IMR-90 (cell line): ENCODE measurements around the gene PRELP. TPM values are rescaled to one million over a fixed set of nuclear protein-coding genes. Genes with fewer than 3 reads are reported as not detected.

Experiments
- ATAC-seq: fragments of 200-7000 bp; cut with Tn5 transposase; 2 replicates; pipeline ENCODE4 v1.9.1; 2020; ENCODE audit warnings: low read depth, mild to moderate bottlenecking, moderate library complexity
- BruUV-seq: library from RNA; stranded (reverse); fragments of 400-500 nt; replicated peaks from 2 replicates; lab custom pipeline; 2021; lab: Mats Ljungman, UMichigan
- CTCF ChIA-PET: fragments of 300-600 bp; formaldehyde crosslinking; extraction: SDS; loops from one replicate; lab custom pipeline; 2021; ENCODE audit warnings: antibody characterized with exemption; lab: Yijun Ruan, JAX
- POLR2A ChIA-PET: fragments of 300-600 bp; sonication (Branson Sonifier 250); formaldehyde crosslinking; loops from one replicate; lab custom pipeline; 2022; ENCODE audit warnings: antibody characterized with exemption; ENCODE audit not compliant: unreplicated experiment; lab: Charles Lee
- DNase-seq: peaks from one replicate; pipeline ENCODE4 v3.0.0; 2013
- H2AFZ ChIP-seq: replicated peaks from 2 replicates; pipeline ENCODE3; 2013; ENCODE audit warnings: low read length, mild to moderate bottlenecking; ENCODE audit not compliant: poor library complexity
- H2AK5ac ChIP-seq: 2 replicates; pipeline ENCODE4 v1.6.1; 2013; ENCODE audit warnings: low read depth, low read length, inconsistent platforms
- H2AK9ac ChIP-seq: replicated peaks from 2 replicates; pipeline ENCODE3; 2013; ENCODE audit warnings: mild to moderate bottlenecking, low read depth, low read length, moderate library complexity; ENCODE audit not compliant: poor library complexity
- H2BK120ac ChIP-seq: 2 replicates; pipeline ENCODE4 v1.6.1; 2013; ENCODE audit warnings: low read depth, low read length, inconsistent platforms
- H2BK15ac ChIP-seq: 3 replicates; pipeline ENCODE4 v1.6.1; 2013; ENCODE audit warnings: low read depth, low read length, inconsistent platforms
- H2BK20ac ChIP-seq: 2 replicates; pipeline ENCODE4 v1.6.1; 2013; ENCODE audit warnings: low read depth, mild to moderate bottlenecking, inconsistent platforms, low read length, moderate library complexity
- H2BK5ac ChIP-seq: 2 replicates; pipeline ENCODE4 v1.6.1; 2013; ENCODE audit warnings: mild to moderate bottlenecking, low read depth, low read length, inconsistent platforms; ENCODE audit not compliant: poor library complexity, severe bottlenecking
- H3K14ac ChIP-seq: replicated peaks from 2 replicates; pipeline ENCODE4 v1.6.1; 2013; ENCODE audit warnings: low read depth, low read length, inconsistent platforms
- H3K18ac ChIP-seq: 2 replicates; pipeline ENCODE4 v1.6.1; 2013; ENCODE audit warnings: low read depth, low read length, control low read depth
- H3K23ac ChIP-seq: 2 replicates; pipeline ENCODE4 v1.6.1; 2013; ENCODE audit warnings: low read depth, low read length, inconsistent platforms
- H3K27ac ChIP-seq: 2 replicates; pipeline ENCODE4 v1.5.1; 2013; ENCODE audit warnings: mild to moderate bottlenecking, control low read depth, low read length; ENCODE audit not compliant: insufficient read depth
- H3K27me3 ChIP-seq: 2 replicates; pipeline ENCODE4 v1.6.1; 2013; ENCODE audit warnings: low read length; ENCODE audit not compliant: control insufficient read depth, insufficient read depth
- H3K36me3 ChIP-seq: 2 replicates; pipeline ENCODE4 v1.6.1; 2013; ENCODE audit warnings: low read length, mixed read lengths; ENCODE audit not compliant: control insufficient read depth, insufficient read depth
- H3K4ac ChIP-seq: 2 replicates; pipeline ENCODE4 v1.6.1; 2013; ENCODE audit warnings: low read depth, low read length, inconsistent platforms
- H3K4me1 ChIP-seq: 2 replicates; pipeline ENCODE4 v1.6.1; 2013; ENCODE audit warnings: low read length, mixed read lengths; ENCODE audit not compliant: control insufficient read depth, insufficient read depth
- H3K4me2 ChIP-seq: 2 replicates; pipeline ENCODE4 v1.6.1; 2013; ENCODE audit warnings: low read depth, mild to moderate bottlenecking, control low read depth, low read length, moderate library complexity
- H3K4me3 ChIP-seq: 2 replicates; pipeline ENCODE4 v1.5.1; 2013; ENCODE audit warnings: low read depth, mild to moderate bottlenecking, control low read depth, low read length, moderate library complexity; ENCODE audit not compliant: insufficient read depth
- H3K56ac ChIP-seq: 2 replicates; pipeline ENCODE4 v1.6.1; 2013; ENCODE audit warnings: low read length, inconsistent platforms; ENCODE audit not compliant: insufficient read depth; ENCODE audit errors: extremely low read depth
- H3K79me1 ChIP-seq, 2 experiments: 2 replicates each; pipeline ENCODE4 v1.6.1; 2013; ENCODE audit warnings: low read length in 2 of 2, inconsistent platforms in 1 of 2, low read depth in 1 of 2
- H3K9ac ChIP-seq: 2 replicates; pipeline ENCODE4 v1.6.1; 2013; ENCODE audit warnings: low read depth, low read length, control low read depth
- H3K9me1 ChIP-seq: 2 replicates; pipeline ENCODE4 v1.6.1; 2013; ENCODE audit warnings: low read length, inconsistent platforms; ENCODE audit not compliant: insufficient read depth
- H3K9me3 ChIP-seq: 2 replicates; pipeline ENCODE4 v1.6.1; 2013; ENCODE audit warnings: low read length; ENCODE audit not compliant: control insufficient read depth, insufficient read depth
- H4K20me1 ChIP-seq: 2 replicates; pipeline ENCODE4 v1.6.1; 2013; ENCODE audit warnings: low read length, inconsistent platforms; ENCODE audit not compliant: insufficient read depth
- H4K5ac ChIP-seq: 2 replicates; pipeline ENCODE4 v1.6.1; 2013; ENCODE audit warnings: mild to moderate bottlenecking, low read depth, low read length, control low read depth
- H4K8ac ChIP-seq, 2 experiments: 2 replicates each; pipeline ENCODE4 v1.6.1; 2013; ENCODE audit warnings: low read depth in 2 of 2, low read length in 2 of 2, control low read depth in 1 of 2, inconsistent platforms in 1 of 2
- H4K91ac ChIP-seq: 2 replicates; pipeline ENCODE4 v1.6.1; 2013; ENCODE audit warnings: low read depth, low read length, inconsistent platforms; ENCODE audit not compliant: insufficient read depth
- CEBPB ChIP-seq: IDR thresholded peaks from 2 replicates; pipeline ENCODE4 v1.6.1; 2012; ENCODE audit warnings: low read depth, low read length, improper control_type of control experiment
- CHD1 ChIP-seq: IDR thresholded peaks from 2 replicates; pipeline ENCODE4 v1.6.1; 2012; ENCODE audit warnings: low read depth, low read length, improper control_type of control experiment
- CTCF ChIP-seq: conservative IDR thresholded peaks from 2 replicates; pipeline ENCODE4 v1.5.1; 2012; ENCODE audit warnings: mild to moderate bottlenecking, low read depth, low read length, improper control_type of control experiment
- ELK1 ChIP-seq: fragments of 150-350 bp; IDR thresholded peaks from 2 replicates; pipeline ENCODE4 v1.6.1; 2016; ENCODE audit warnings: low read depth, mild to moderate bottlenecking, low read length, moderate library complexity, borderline replicate concordance
- FOS ChIP-seq: fragments of 150-350 bp; IDR thresholded peaks from 2 replicates; pipeline ENCODE4 v1.6.1; 2016; ENCODE audit warnings: low read depth, low read length
- MAFK ChIP-seq: IDR thresholded peaks from 2 replicates; pipeline ENCODE4 v1.6.1; 2012; ENCODE audit warnings: low read depth, low read length, improper control_type of control experiment
- MAZ ChIP-seq: IDR thresholded peaks from 2 replicates; pipeline ENCODE4 v1.6.1; 2012; ENCODE audit warnings: low read depth, mild to moderate bottlenecking, low read length, improper control_type of control experiment, moderate library complexity, borderline replicate concordance
- MXI1 ChIP-seq: IDR thresholded peaks from 2 replicates; pipeline ENCODE4 v1.6.1; 2012; ENCODE audit warnings: low read depth, mild to moderate bottlenecking, low read length, moderate library complexity, borderline replicate concordance
- NFE2L2 ChIP-seq: fragments of 150-350 bp; IDR thresholded peaks from 2 replicates; pipeline ENCODE4 v1.6.1; 2016; ENCODE audit warnings: low read depth, mild to moderate bottlenecking, low read length
- POLR2A ChIP-seq: IDR thresholded peaks from 2 replicates; pipeline ENCODE4 v1.6.1; 2012; ENCODE audit warnings: mild to moderate bottlenecking, low read depth, low read length
- RAD21 ChIP-seq: IDR thresholded peaks from 2 replicates; pipeline ENCODE4 v1.6.1; 2012; ENCODE audit warnings: low read length, improper control_type of control experiment
- SMC3 ChIP-seq: fragments of 150-350 bp; IDR thresholded peaks from 2 replicates; pipeline ENCODE4 v1.6.1; 2016; ENCODE audit warnings: low read depth, mild to moderate bottlenecking, antibody characterized with exemption, low read length, moderate library complexity
- USF2 ChIP-seq: fragments of 150-350 bp; IDR thresholded peaks from 2 replicates; pipeline ENCODE4 v1.6.1; 2017; ENCODE audit warnings: mild to moderate bottlenecking, antibody characterized with exemption, low read length, low read depth
- WGBS, 2 experiments: methylation state at CpG; one replicate each; pipeline versions ENCODE4 v1.1.5 to v1.1.7; 2013; ENCODE audit warnings: missing lambda C conversion rate in 2 of 2; ENCODE audit not compliant: insufficient read length in 1 of 2; ENCODE audit errors: extremely low coverage in 2 of 2; 5-methylcytosine and 5-hydroxymethylcytosine counted together
- dilution Hi-C: fragments of 300-500 bp; cut with HindIII; formaldehyde crosslinking; loops from one replicate; pipeline ENCODE4 v1.14.3; 2018; ENCODE audit warnings: low sequenced_read_pairs; ENCODE audit not compliant: unreplicated experiment
- in situ Hi-C: fragments of 300-500 bp; cut with MboI; formaldehyde crosslinking; loops from 3 replicates; pipeline ENCODE4 v1.14.3; 2019; ENCODE audit warnings: low sequenced_read_pairs, inconsistent platforms, mixed read lengths
- intact Hi-C: fragments of 100-400 bp; cut with micrococcal nuclease; formaldehyde crosslinking; loops from 2 replicates; pipeline ENCODE4 v1.10.0; 2022
- polyA plus RNA-seq, 3 experiments: library from polyadenylated mRNA; depleted of rRNA; stranded (reverse); fragments of >200 nt; gene quantifications; 2 replicates each; pipeline ENCODE4 v1.2.3, GENCODE V29; 2012; ENCODE audit warnings: low replicate concordance in 1 of 3
- total RNA-seq: library from RNA; depleted of rRNA; stranded (reverse); fragments of >200 nt; gene quantifications from 2 replicates; pipeline ENCODE4 v1.2.3, GENCODE V29; 2012

Gene PRELP
- total and polyA plus RNA-seq, 2 of the 4 experiments (the other 2 are of a cell fraction) = 0.56 TPM; not detected in 1

- H2BK15ac ChIP-seq = no peak overlapping the region
- H2AK5ac ChIP-seq = no peak overlapping the region
- H2AFZ ChIP-seq = no peak overlapping the region
- peaks cover 5% of the 10 kb centered on the region for H3K9me1 ChIP-seq
- no peaks in the 10 kb centered on the region for H3K9me3 ChIP-seq
- ChIA-PET POLR2A (no interaction called here), CTCF (no interaction called here)
- no peak overlapping the region for H4K5ac ChIP-seq
- no peak overlapping the region for H3K4me3 ChIP-seq
- dilution Hi-C loops = no loop called here
- no peaks in the 10 kb centered on the region for H3K79me1 ChIP-seq
- BruUV-seq = no TSS peak
- no peaks in the 10 kb centered on the region for H3K36me3 ChIP-seq
- H3K4me2 ChIP-seq = no peak overlapping the region
- H4K91ac ChIP-seq = no peak overlapping the region
- peaks cover 4% of the 10 kb centered on the region for H3K27me3 ChIP-seq
- H2BK5ac ChIP-seq = no peak overlapping the region
- H3K27ac ChIP-seq = no peak overlapping the region
- DNase-seq = no peak
- no peak for TF ChIP-seq POLR2A
- no peak for TF ChIP-seq RAD21
- TF ChIP-seq SMC3 = no peak
- no peak for TF ChIP-seq CHD1
- no peak for TF ChIP-seq MAZ
- TF ChIP-seq USF2 = no peak
- TF ChIP-seq CEBPB = no peak
- TF ChIP-seq MAFK = no peak
- TF ChIP-seq MXI1 = no peak
- no peak for TF ChIP-seq ELK1
- no peak for TF ChIP-seq CTCF
- no peak for TF ChIP-seq NFE2L2
- no peak for TF ChIP-seq FOS
- ATAC-seq = no peak
- no peak overlapping the region for H4K8ac ChIP-seq
- H3K23ac ChIP-seq = no peak overlapping the region
- no peak overlapping the region for H2BK120ac ChIP-seq
- H3K18ac ChIP-seq = no peak overlapping the region
- H3K56ac ChIP-seq = no peak overlapping the region
- H2BK20ac ChIP-seq = no peak overlapping the region
- H3K14ac ChIP-seq = no peak overlapping the region
- 65% methylated on average over 3 of the region's 5 CpGs; no CpG with 5 or more reads in 1 of the 2 experiments for WGBS, 2 experiments
- no peaks in the 10 kb centered on the region for H4K20me1 ChIP-seq
- in situ Hi-C loops = no loop called here
- no peak overlapping the region for H3K9ac ChIP-seq
- peaks cover 19% of the 10 kb centered on the region for H3K4me1 ChIP-seq
- H3K4ac ChIP-seq = no peak overlapping the region
- intact Hi-C loops = no loop called here
- no peak overlapping the region for H2AK9ac ChIP-seq
Observed at GRCh38 chr1:203461717-203462116, 13.9 kb upstream of the PRELP start.
